HEK293 (cell line): ENCODE measurements around the gene BCL11B.

Experiments used
- CTCF ChIA-PET: fragments of 350-600 bp; formaldehyde crosslinking; extraction: SDS; loops from one replicate; lab custom pipeline; 2021; ENCODE audit warnings: antibody characterized with exemption; lab: Yijun Ruan, JAX
- POLR2A ChIA-PET: fragments of 300-600 bp; formaldehyde crosslinking; extraction: SDS; loops from one replicate; lab custom pipeline; 2020; ENCODE audit warnings: antibody characterized with exemption, inconsistent platforms; lab: Yijun Ruan, JAX
- H3K27ac ChIP-seq: fragments of 200-500 bp; sonication (Bioruptor generic); 2 replicates; pipeline ENCODE4 v1.5.1; 2014; ENCODE audit warnings: low read depth, low read length, control low read depth, inconsistent platforms; ENCODE audit errors: extremely low read depth
- H3K36me3 ChIP-seq, 2 experiments: fragments of 200-500 bp in 1 of 2; sonication (Bioruptor generic) in 1 of 2; 1 replicate in 1 of 2; 2 replicates in 1 of 2; pipeline ENCODE4 v1.5.1; 2014 to 2017; ENCODE audit warnings: inconsistent platforms in 2 of 2, low read length in 2 of 2; ENCODE audit not compliant: control insufficient read depth in 2 of 2, insufficient read depth in 1 of 2
- H3K4me1 ChIP-seq: fragments of 200-500 bp; sonication (Bioruptor generic); 2 replicates; pipeline ENCODE4 v1.5.1; 2014; ENCODE audit warnings: mild to moderate bottlenecking, low read length, inconsistent platforms; ENCODE audit not compliant: control insufficient read depth, insufficient read depth
- H3K4me3 ChIP-seq: 2 replicates; pipeline ENCODE4 v1.5.1; 2011; ENCODE audit warnings: low read depth, mild to moderate bottlenecking, control low read depth, low read length, moderate library complexity
- H3K9me3 ChIP-seq: fragments of 200-500 bp; sonication (Bioruptor generic); 2 replicates; pipeline ENCODE4 v1.5.1; 2014; ENCODE audit warnings: low read depth, low read length, inconsistent platforms; ENCODE audit not compliant: control insufficient read depth, insufficient read depth
- BCL11B ChIP-seq: fragments of 450-650 bp; formaldehyde crosslinking; IDR thresholded peaks from 2 replicates; pipeline ENCODE4 v1.5.1; 2016; ENCODE audit warnings: low read depth, missing biosample characterization, missing genetic modification characterization
- CTCF ChIP-seq: fragments of 450-650 bp; formaldehyde crosslinking; IDR thresholded peaks from 2 replicates; pipeline ENCODE4 v1.5.1; 2016; ENCODE audit warnings: missing biosample characterization, missing genetic modification characterization
- EGR2 ChIP-seq: fragments of 450-650 bp; formaldehyde crosslinking; IDR thresholded peaks from 2 replicates; pipeline ENCODE4 v1.5.1; 2016; ENCODE audit warnings: low read depth, missing biosample characterization, missing genetic modification characterization
- GLIS2 ChIP-seq: fragments of 450-650 bp; formaldehyde crosslinking; IDR thresholded peaks from 2 replicates; pipeline ENCODE4 v1.5.1; 2016; ENCODE audit warnings: missing biosample characterization, missing genetic modification characterization
- MZF1 ChIP-seq: fragments of 450-650 bp; formaldehyde crosslinking; IDR thresholded peaks from 2 replicates; pipeline ENCODE4 v1.5.1; 2017; ENCODE audit warnings: missing biosample characterization, missing genetic modification characterization, borderline replicate concordance
- SCRT1 ChIP-seq: fragments of 450-650 bp; formaldehyde crosslinking; IDR thresholded peaks from 2 replicates; pipeline ENCODE4 v1.5.1; 2016; ENCODE audit warnings: missing biosample characterization, missing genetic modification characterization, borderline replicate concordance
- ZBTB11 ChIP-seq: fragments of 450-650 bp; formaldehyde crosslinking; conservative IDR thresholded peaks from 2 replicates; pipeline ENCODE4 v1.5.1; 2016; ENCODE audit warnings: low read depth, missing biosample characterization, missing genetic modification characterization
- ZBTB48 ChIP-seq: fragments of 450-650 bp; formaldehyde crosslinking; IDR thresholded peaks from 2 replicates; pipeline ENCODE4 v1.5.1; 2016; ENCODE audit warnings: missing biosample characterization, missing genetic modification characterization
- ZFP69B ChIP-seq: fragments of 450-650 bp; formaldehyde crosslinking; IDR thresholded peaks from 2 replicates; pipeline ENCODE4 v1.5.1; 2016; ENCODE audit warnings: missing biosample characterization, missing genetic modification characterization
- ZNF138 ChIP-seq: fragments of 450-650 bp; formaldehyde crosslinking; IDR thresholded peaks from 2 replicates; pipeline ENCODE4 v1.5.1; 2016; ENCODE audit warnings: missing biosample characterization, missing genetic modification characterization, borderline replicate concordance
- ZNF146 ChIP-seq: fragments of 450-650 bp; formaldehyde crosslinking; IDR thresholded peaks from 2 replicates; pipeline ENCODE4 v1.5.1; 2016; ENCODE audit warnings: missing biosample characterization, missing genetic modification characterization
- ZNF157 ChIP-seq: fragments of 450-650 bp; formaldehyde crosslinking; IDR thresholded peaks from 2 replicates; pipeline ENCODE4 v1.5.1; 2016; ENCODE audit warnings: missing biosample characterization, missing genetic modification characterization
- ZNF2 ChIP-seq: fragments of 450-650 bp; formaldehyde crosslinking; IDR thresholded peaks from 2 replicates; pipeline ENCODE4 v1.5.1; 2016; ENCODE audit warnings: missing biosample characterization, missing genetic modification characterization
- ZNF341 ChIP-seq: fragments of 450-650 bp; formaldehyde crosslinking; IDR thresholded peaks from 2 replicates; pipeline ENCODE4; 2016; ENCODE audit warnings: low read depth, missing biosample characterization, missing genetic modification characterization
- ZNF354C ChIP-seq: fragments of 450-650 bp; formaldehyde crosslinking; IDR thresholded peaks from 2 replicates; pipeline ENCODE4 v1.5.1; 2016; ENCODE audit warnings: missing biosample characterization, missing genetic modification characterization, low read depth, borderline replicate concordance
- ZNF362 ChIP-seq: fragments of 450-650 bp; formaldehyde crosslinking; IDR thresholded peaks from 2 replicates; pipeline ENCODE4 v1.5.1; 2016; ENCODE audit warnings: missing biosample characterization, missing genetic modification characterization
- ZNF423 ChIP-seq: fragments of 450-650 bp; formaldehyde crosslinking; IDR thresholded peaks from 2 replicates; pipeline ENCODE4 v1.5.1; 2016; ENCODE audit warnings: missing biosample characterization, missing genetic modification characterization
- ZNF510 ChIP-seq: fragments of 450-650 bp; formaldehyde crosslinking; IDR thresholded peaks from 2 replicates; pipeline ENCODE4 v1.5.1; 2018; ENCODE audit warnings: mild to moderate bottlenecking, missing genetic modification characterization, missing biosample characterization; ENCODE audit not compliant: insufficient replicate concordance
- ZNF555 ChIP-seq: fragments of 450-650 bp; formaldehyde crosslinking; conservative IDR thresholded peaks from 2 replicates; pipeline ENCODE4 v1.5.1; 2017; ENCODE audit warnings: missing biosample characterization, mild to moderate bottlenecking, missing genetic modification characterization, inconsistent platforms
- ZNF561 ChIP-seq: fragments of 450-650 bp; IDR thresholded peaks from 2 replicates; pipeline ENCODE4 v1.5.1; 2018; ENCODE audit warnings: missing biosample characterization, missing genetic modification characterization, borderline replicate concordance
- ZNF600 ChIP-seq: fragments of 450-650 bp; formaldehyde crosslinking; IDR thresholded peaks from 2 replicates; pipeline ENCODE4 v1.5.1; 2016; ENCODE audit warnings: missing biosample characterization, missing genetic modification characterization
- ZNF621 ChIP-seq: fragments of 450-650 bp; formaldehyde crosslinking; IDR thresholded peaks from 2 replicates; pipeline ENCODE4 v1.5.1; 2017; ENCODE audit warnings: missing biosample characterization, missing genetic modification characterization
- ZNF623 ChIP-seq: fragments of 450-650 bp; formaldehyde crosslinking; IDR thresholded peaks from 2 replicates; pipeline ENCODE4 v1.5.1; 2016; ENCODE audit warnings: missing biosample characterization, missing genetic modification characterization
- ZNF707 ChIP-seq: fragments of 450-650 bp; formaldehyde crosslinking; IDR thresholded peaks from 2 replicates; pipeline ENCODE4 v1.5.1; 2016; ENCODE audit warnings: missing biosample characterization, missing genetic modification characterization
- ZNF830 ChIP-seq: fragments of 450-650 bp; IDR thresholded peaks from 2 replicates; pipeline ENCODE4 v1.5.0; 2018; ENCODE audit warnings: missing biosample characterization, missing genetic modification characterization, low read depth, mild to moderate bottlenecking, moderate library complexity
- TF ChIP-seq, protein P1 (sequence below): fragments of 450-650 bp; formaldehyde crosslinking; IDR thresholded peaks from 2 replicates; pipeline ENCODE4 v1.5.1; 2016; ENCODE audit warnings: missing biosample characterization, missing genetic modification characterization
- TF ChIP-seq, protein P2 (sequence below): fragments of 450-650 bp; formaldehyde crosslinking; IDR thresholded peaks from 2 replicates; pipeline ENCODE4 v1.5.1; 2016; ENCODE audit warnings: missing biosample characterization, missing genetic modification characterization

Gene BCL11B

DNA sequence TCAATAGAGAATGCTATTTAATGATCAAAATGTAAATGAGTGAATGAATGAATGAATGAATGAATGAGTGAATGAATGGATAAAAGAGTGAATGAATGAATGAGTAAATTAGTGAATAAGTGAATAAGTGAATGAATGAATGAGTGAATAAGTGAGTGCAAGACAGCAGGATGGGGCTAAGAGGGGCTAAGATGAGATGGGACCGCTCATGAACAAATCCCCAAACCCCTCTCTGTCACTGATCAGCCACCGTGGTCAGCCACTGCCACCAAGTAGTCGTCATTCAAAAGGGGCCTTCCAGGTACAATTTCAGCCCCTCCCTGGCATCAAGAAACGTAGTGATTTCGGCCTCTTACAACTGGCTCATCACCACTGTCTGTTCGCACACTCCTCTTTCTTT, 79.2 kb downstream of the BCL11B start (continued):
- TF ChIP-seq ZNF621 (tag by site-specific recombination) = no peak

DNA sequence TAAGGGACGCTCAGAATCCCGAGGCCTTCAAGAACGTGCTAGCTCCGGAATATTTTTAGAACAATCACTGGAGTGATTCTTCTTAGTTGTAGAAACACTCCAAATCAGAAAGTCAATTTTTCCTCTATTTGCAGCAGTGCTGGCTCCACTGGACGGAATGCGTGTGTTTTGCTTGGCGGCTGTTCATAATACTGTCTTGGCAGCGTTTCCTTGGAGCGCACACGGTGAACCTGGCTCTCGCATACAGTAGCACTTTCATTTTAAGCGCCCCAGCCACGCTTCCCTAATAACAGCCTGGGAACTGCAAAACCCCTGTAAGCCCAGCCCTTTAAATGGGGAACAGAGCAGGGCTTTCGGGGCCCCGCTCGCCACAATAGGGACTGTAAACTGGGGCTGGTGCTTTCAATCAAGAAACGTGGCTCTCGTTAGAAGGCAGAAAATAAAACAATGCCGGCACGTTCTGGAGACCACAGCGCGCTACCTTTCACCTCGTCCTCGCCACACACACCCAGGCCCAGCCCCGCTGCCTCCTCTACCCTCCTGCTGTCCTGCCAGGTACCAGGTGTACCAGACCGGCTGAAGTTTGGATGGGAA, 79.9 kb downstream of the BCL11B start:
- H3K27ac ChIP-seq = peak overlapping the region; percentile 51; the same call in 1 of the 2 replicates
- CTCF ChIA-PET = interaction anchor here (0.7 kb wide), 1 partner anchor 10 kb away, joined by 5 read pairs; no protein-coding TSS in a partner anchor
- H3K4me3 ChIP-seq = no peak overlapping the region
- TF ChIP-seq EGR2 (tag by site-specific recombination) (no peak), ZNF362 (tag by site-specific recombination) (no peak), BCL11B (tag by site-specific recombination) (no peak), ZBTB48 (tag by site-specific recombination) (no peak), ZNF623 (no peak), ZNF555 (tag by site-specific recombination) (no peak), ZNF561 (tag by site-specific recombination) (peak; percentile 61; the same call in 1 of the 2 replicates), ZNF157 (tag by site-specific recombination) (no peak), ZNF600 (tag by site-specific recombination) (peak; percentile 77; the same call in 1 of the 2 replicates), ZNF354C (tag by site-specific recombination) (no peak), SCRT1 (tag by site-specific recombination) (no peak), CTCF (tag by site-specific recombination) (no peak), ZFP69B (tag by site-specific recombination) (peak; percentile 67; the same call in 1 of the 2 replicates), ZNF423 (no peak), ZBTB11 (no peak), ZNF138 (tag by site-specific recombination) (no peak), ZNF830 (tag by site-specific recombination) (no peak), GLIS2 (tag by site-specific recombination) (no peak), MZF1 (tag by site-specific recombination) (no peak), ZNF146 (tag by site-specific recombination) (no peak), ZNF2 (tag by site-specific recombination) (no peak), ZNF341 (tag by site-specific recombination) (peak; percentile 34; the same call in 1 of the 2 replicates), ZNF707 (no peak), ZNF510 (no peak)
- TF ChIP-seq, protein P1, sequence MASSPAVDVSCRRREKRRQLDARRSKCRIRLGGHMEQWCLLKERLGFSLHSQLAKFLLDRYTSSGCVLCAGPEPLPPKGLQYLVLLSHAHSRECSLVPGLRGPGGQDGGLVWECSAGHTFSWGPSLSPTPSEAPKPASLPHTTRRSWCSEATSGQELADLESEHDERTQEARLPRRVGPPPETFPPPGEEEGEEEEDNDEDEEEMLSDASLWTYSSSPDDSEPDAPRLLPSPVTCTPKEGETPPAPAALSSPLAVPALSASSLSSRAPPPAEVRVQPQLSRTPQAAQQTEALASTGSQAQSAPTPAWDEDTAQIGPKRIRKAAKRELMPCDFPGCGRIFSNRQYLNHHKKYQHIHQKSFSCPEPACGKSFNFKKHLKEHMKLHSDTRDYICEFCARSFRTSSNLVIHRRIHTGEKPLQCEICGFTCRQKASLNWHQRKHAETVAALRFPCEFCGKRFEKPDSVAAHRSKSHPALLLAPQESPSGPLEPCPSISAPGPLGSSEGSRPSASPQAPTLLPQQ (tag by site-specific recombination) = peak; percentile 80
- TF ChIP-seq, protein P2, sequence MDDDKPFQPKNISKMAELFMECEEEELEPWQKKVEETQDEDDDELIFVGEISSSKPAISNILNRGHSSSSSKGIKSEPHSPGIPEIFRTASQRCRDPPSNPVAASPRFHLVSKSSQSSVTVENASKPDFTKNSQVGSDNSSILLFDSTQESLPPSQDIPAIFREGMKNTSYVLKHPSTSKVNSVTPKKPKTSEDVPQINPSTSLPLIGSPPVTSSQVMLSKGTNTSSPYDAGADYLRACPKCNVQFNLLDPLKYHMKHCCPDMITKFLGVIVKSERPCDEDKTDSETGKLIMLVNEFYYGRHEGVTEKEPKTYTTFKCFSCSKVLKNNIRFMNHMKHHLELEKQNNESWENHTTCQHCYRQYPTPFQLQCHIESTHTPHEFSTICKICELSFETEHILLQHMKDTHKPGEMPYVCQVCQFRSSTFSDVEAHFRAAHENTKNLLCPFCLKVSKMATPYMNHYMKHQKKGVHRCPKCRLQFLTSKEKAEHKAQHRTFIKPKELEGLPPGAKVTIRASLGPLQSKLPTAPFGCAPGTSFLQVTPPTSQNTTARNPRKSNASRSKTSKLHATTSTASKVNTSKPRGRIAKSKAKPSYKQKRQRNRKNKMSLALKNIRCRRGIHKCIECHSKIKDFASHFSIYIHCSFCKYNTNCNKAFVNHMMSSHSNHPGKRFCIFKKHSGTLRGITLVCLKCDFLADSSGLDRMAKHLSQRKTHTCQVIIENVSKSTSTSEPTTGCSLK (tag by site-specific recombination) = no peak

More for the DNA sequence above, 79.9 kb downstream of the BCL11B start:
- Histone ChIP-seq H3K36me3 (no peaks in the 10 kb centered on the region), H3K4me1 (peaks cover 23% of the 10 kb centered on the region), H3K9me3 (no peaks in the 10 kb centered on the region)
- POLR2A ChIA-PET = no interaction called here
